Keratinocyte (primary cell): ENCODE data around the gene FMNL3. TPM values are rescaled to one million over a fixed set of nuclear protein-coding genes. Genes with fewer than 3 reads are reported as not detected.
A peak's percentile ranks its signal among the peaks of the same experiment; 100 is the strongest.

Source experiments
- DNase-seq: peaks from one replicate; pipeline ENCODE4 v3.0.0-alpha.2; 2011; ENCODE audit warnings: low read depth, missing footprints, low spot score
- FAIRE-seq: peaks from 2 replicates; lab custom pipeline; 2011; peaks lifted over from hg19 to GRCh38; lab: Jason Lieb, UNC
- H2AFZ ChIP-seq: 2 replicates; pipeline ENCODE4 v1.6.0; 2012; ENCODE audit warnings: low read length, control low read depth, inconsistent platforms; ENCODE audit not compliant: control insufficient read depth
- H3K27ac ChIP-seq: 2 replicates; pipeline ENCODE4 v1.5.1; 2011; ENCODE audit warnings: low read length; ENCODE audit not compliant: control insufficient read depth, insufficient read depth
- H3K27me3 ChIP-seq: 3 replicates; pipeline ENCODE4 v1.6.0; 2011; ENCODE audit warnings: low read length; ENCODE audit not compliant: control insufficient read depth, insufficient read depth; ENCODE audit errors: extremely low read depth
- H3K36me3 ChIP-seq, 2 experiments: 2 replicates in 1 of 2; 3 replicates in 1 of 2; pipeline ENCODE4 v1.5.1; 2011; ENCODE audit warnings: low read length in 2 of 2, mild to moderate bottlenecking in 1 of 2; ENCODE audit not compliant: control insufficient read depth in 2 of 2, insufficient read depth in 2 of 2; ENCODE audit errors: extremely low read depth in 1 of 2
- H3K4me1 ChIP-seq: 3 replicates; pipeline ENCODE4 v1.5.1; 2011; ENCODE audit warnings: low read length; ENCODE audit not compliant: control insufficient read depth, insufficient read depth; ENCODE audit errors: extremely low read depth
- H3K4me2 ChIP-seq: 3 replicates; pipeline ENCODE4 v1.6.0; 2011; ENCODE audit warnings: low read depth, low read length; ENCODE audit not compliant: control insufficient read depth, insufficient read depth; ENCODE audit errors: extremely low read depth
- H3K4me3 ChIP-seq, 3 experiments: fragments of 200-600 bp in 1 of 3; sonication (generic) in 1 of 3; 2 replicates in 2 of 3; 3 replicates in 1 of 3; pipeline ENCODE4 v1.5.1; 2011 to 2016; ENCODE audit warnings: low read length in 3 of 3, mild to moderate bottlenecking in 3 of 3, control low read depth in 2 of 3, inconsistent platforms in 1 of 3, low read depth in 1 of 3, mixed read lengths in 1 of 3, mixed run types in 1 of 3, moderate library complexity in 1 of 3; ENCODE audit not compliant: control insufficient read depth in 2 of 3, insufficient read depth in 2 of 3; ENCODE audit errors: extremely low read depth in 1 of 3
- H3K79me2 ChIP-seq: 2 replicates; pipeline ENCODE4 v1.6.0; 2012; ENCODE audit warnings: low read length; ENCODE audit not compliant: control insufficient read depth, insufficient read depth
- H3K9ac ChIP-seq: 3 replicates; pipeline ENCODE4 v1.6.0; 2011; ENCODE audit warnings: low read length; ENCODE audit not compliant: control insufficient read depth, insufficient read depth; ENCODE audit errors: extremely low read depth
- H3K9me1 ChIP-seq: 3 replicates; pipeline ENCODE4 v1.6.0; 2011; ENCODE audit warnings: low read length; ENCODE audit not compliant: control insufficient read depth, insufficient read depth; ENCODE audit errors: extremely low read depth
- H3K9me3 ChIP-seq: 2 replicates; pipeline ENCODE4 v1.5.1; 2012; ENCODE audit warnings: low read depth, low read length; ENCODE audit not compliant: control insufficient read depth
- H4K20me1 ChIP-seq: 3 replicates; pipeline ENCODE4 v1.6.0; 2011; ENCODE audit warnings: low read length; ENCODE audit not compliant: control insufficient read depth, insufficient read depth; ENCODE audit errors: extremely low read depth
- CTCF ChIP-seq, 3 experiments: IDR thresholded peaks in 1 of 3; conservative IDR thresholded peaks in 1 of 3; optimal IDR thresholded peaks in 1 of 3; 2 replicates in 2 of 3; 3 replicates in 1 of 3; pipeline versions ENCODE3 to v1.5.1; 2011; ENCODE audit warnings: low read length in 3 of 3, mild to moderate bottlenecking in 3 of 3, moderate library complexity in 2 of 3, control low read depth in 1 of 3, inconsistent platforms in 1 of 3; ENCODE audit not compliant: insufficient read depth in 2 of 3; ENCODE audit errors: extremely low read depth in 1 of 3
- EZH2 ChIP-seq: IDR thresholded peaks from one replicate; pipeline ENCODE4 v1.6.1; 2012; ENCODE audit warnings: inconsistent platforms, mild to moderate bottlenecking, low read length, moderate library complexity
- dilution Hi-C: fragments of 300-500 bp; cut with MboI; formaldehyde crosslinking; loops from one replicate; pipeline ENCODE4 v1.7.0; 2020; ENCODE audit warnings: low sequenced_read_pairs; ENCODE audit not compliant: extremely low pct_ligation_motif_present
- polyA plus RNA-seq, 5 experiments: library from polyadenylated mRNA; depleted of rRNA in 3 of 5; stranded (reverse) in 3 of 5; stranded (forward) in 1 of 5; unstranded in 1 of 5; fragments of >200 nt; gene quantifications; 1 replicate in 1 of 5; 2 replicates in 3 of 5; 3 replicates in 1 of 5; pipeline versions ENCODE4 v1.2.1 to v1.2.3, GENCODE V29; 2011 to 2012; ENCODE audit warnings: missing spikeins in 2 of 5, low read depth in 1 of 5, low replicate concordance in 1 of 5

FMNL3 gene
- polyA plus RNA-seq, 1 donor (not counting 4 experiments of a cell fraction or from before 2014, with no cell fraction given), result 1.1 TPM

DNA sequence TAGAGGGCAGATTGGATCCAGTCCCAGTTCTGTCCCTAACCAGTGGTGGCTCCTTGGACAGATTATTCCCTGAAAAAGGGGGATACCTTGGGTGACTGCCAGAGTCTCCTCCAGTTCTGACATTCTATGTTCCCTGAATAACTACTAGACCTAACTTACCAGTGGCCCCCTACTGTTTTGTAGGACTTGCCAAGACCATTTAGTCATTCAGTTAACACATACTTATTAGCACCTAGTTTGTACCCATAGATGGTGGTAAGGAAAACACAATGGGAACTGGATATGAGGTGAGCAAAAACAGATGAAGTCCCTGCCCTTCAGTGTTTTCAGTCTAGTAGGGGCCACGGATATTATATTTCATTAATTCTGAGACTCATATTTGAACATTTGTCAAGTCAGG lies 80.4 kb downstream of the FMNL3 start:
- H3K36me3 ChIP-seq, result peaks cover 4% of the 10 kb centered on the region in 2 experiments
- H3K4me3 ChIP-seq, result no peak overlapping the region
- H3K9me1 ChIP-seq, result peaks cover 7% of the 10 kb centered on the region
- no peaks in the 10 kb centered on the region for H4K20me1 ChIP-seq
- no peak overlapping the region for H3K27ac ChIP-seq
- TF ChIP-seq CTCF (optimal IDR thresholded peaks at IDR 0.05 in 1 of 3, IDR thresholded peaks at IDR 0.05 in 1 of 3, conservative IDR thresholded peaks at IDR 0.05 in 1 of 3; ENCODE audit: extremely low read depth in 1 of 3, insufficient read depth in 2 of 3, low read length in 3 of 3) (no peak), EZH2 (no peak)
- H3K27me3 ChIP-seq, result no peaks in the 10 kb centered on the region
- no peak overlapping the region for H3K9ac ChIP-seq
- DNase-seq (no peak), FAIRE-seq (no peak)
- H3K4me2 ChIP-seq, result no peak overlapping the region
- no peaks in the 10 kb centered on the region for H3K9me3 ChIP-seq
- H3K4me1 ChIP-seq, result peaks cover 50% of the 10 kb centered on the region
- H2AFZ ChIP-seq, result no peak overlapping the region
- H3K79me2 ChIP-seq, result peaks cover 2% of the 10 kb centered on the region
- dilution Hi-C loops, result no loop called here

- Histone ChIP-seq H3K9me3 (no peaks in the 10 kb centered on the region), H3K27me3 (no peaks in the 10 kb centered on the region), H3K4me2 (no peak overlapping the region), H3K4me3 (no peak overlapping the region), H3K9me1 (peaks cover 7% of the 10 kb centered on the region), H4K20me1 (no peaks in the 10 kb centered on the region), H3K27ac (peak overlapping the region; percentile 65), H3K4me1 (peaks cover 55% of the 10 kb centered on the region), H3K79me2 (peaks cover 2% of the 10 kb centered on the region), H3K9ac (no peak overlapping the region), H2AFZ (no peak overlapping the region), H3K36me3 (peaks cover 1 to 4% of the 10 kb centered on the region in 2 experiments)
- DNase-seq (no peak), FAIRE-seq (no peak)
- dilution Hi-C loops, result no loop called here
- TF ChIP-seq EZH2 (no peak), CTCF (optimal IDR thresholded peaks at IDR 0.05 in 1 of 3, IDR thresholded peaks at IDR 0.05 in 1 of 3, conservative IDR thresholded peaks at IDR 0.05 in 1 of 3; ENCODE audit: extremely low read depth in 1 of 3, insufficient read depth in 2 of 3, low read length in 3 of 3) (peak in 1 of 3 experiments; percentile 33)
Observed at GRCh38 chr12:49626169-49626835, 80.9 kb downstream of the FMNL3 start.
